GM23338 (cell line): ENCODE results near the gene MCTP1. TPM values are rescaled to one million over a fixed set of nuclear protein-coding genes. Genes with fewer than 3 reads are reported as not detected.
"Not testable (repeated sequence)": the region's sequence is repeated elsewhere in the genome, so short reads cannot be mapped to it uniquely, and the experiment has no call there.

Experiments used
- ATAC-seq: fragments of 200-7000 bp; cut with Tn5 transposase; 3 replicates; pipeline ENCODE4 v1.9.1; 2020
- DNase-seq: peaks from one replicate; pipeline ENCODE4 v3.0.0-alpha.2; 2015; ENCODE audit warnings: low spot score
- H2AFZ ChIP-seq: fragments of 200-600 bp; sonication (generic); 2 replicates; pipeline ENCODE4 v1.8.0; 2016; ENCODE audit warnings: antibody characterized with exemption, mild to moderate bottlenecking, moderate library complexity
- H3F3A ChIP-seq: fragments of 200-600 bp; sonication (generic); replicated peaks from 2 replicates; pipeline ENCODE4 v1.8.0; 2017; ENCODE audit warnings: antibody characterized with exemption, mixed run types, low read depth
- H3K27ac ChIP-seq: fragments of 200-600 bp; sonication (generic); 2 replicates; pipeline ENCODE4 v1.6.1; 2016; ENCODE audit warnings: low read depth
- H3K27me3 ChIP-seq: fragments of 200-600 bp; sonication (generic); 2 replicates; pipeline ENCODE4 v1.8.0; 2016; ENCODE audit warnings: mild to moderate bottlenecking, mixed run types, moderate library complexity; ENCODE audit not compliant: insufficient read depth
- H3K36me3 ChIP-seq: fragments of 200-600 bp; sonication (generic); 2 replicates; pipeline ENCODE4 v1.8.0; 2016; ENCODE audit warnings: mild to moderate bottlenecking; ENCODE audit not compliant: insufficient read depth
- H3K4me1 ChIP-seq: fragments of 200-600 bp; sonication (generic); 2 replicates; pipeline ENCODE4 v1.8.0; 2016; ENCODE audit warnings: mild to moderate bottlenecking, moderate library complexity; ENCODE audit not compliant: insufficient read depth
- H3K4me2 ChIP-seq: fragments of 200-600 bp; sonication (generic); 2 replicates; pipeline ENCODE4 v1.7.1; 2017; ENCODE audit warnings: mixed run types
- H3K4me3 ChIP-seq: fragments of 200-600 bp; sonication (generic); 2 replicates; pipeline ENCODE4 v1.6.1; 2016; ENCODE audit warnings: mixed run types
- H3K79me2 ChIP-seq: fragments of 200-600 bp; sonication (generic); replicated peaks from 2 replicates; pipeline ENCODE4 v1.8.0; 2017; ENCODE audit warnings: mild to moderate bottlenecking; ENCODE audit not compliant: insufficient read depth
- H3K9me2 ChIP-seq: fragments of 200-600 bp; sonication (generic); 2 replicates; pipeline ENCODE4 v1.8.0; 2017; ENCODE audit not compliant: insufficient read depth
- H4K20me1 ChIP-seq: fragments of 200-600 bp; sonication (generic); replicated peaks from 2 replicates; pipeline ENCODE4 v1.8.0; 2017; ENCODE audit warnings: mild to moderate bottlenecking; ENCODE audit not compliant: insufficient read depth
- H3K27ac Mint-ChIP-seq: 2 replicates; pipeline ENCODE4 v1.8.0; 2020; ENCODE audit warnings: inconsistent platforms, mild to moderate bottlenecking, moderate library complexity, mixed read lengths
- H3K27me3 Mint-ChIP-seq: 3 replicates; pipeline ENCODE4 v1.8.0; 2022; ENCODE audit warnings: low read depth, mild to moderate bottlenecking, moderate library complexity, mixed read lengths, inconsistent platforms; ENCODE audit not compliant: insufficient read depth, poor library complexity
- H3K36me3 Mint-ChIP-seq: 3 replicates; pipeline ENCODE4 v1.8.0; 2021; ENCODE audit warnings: low read depth, mild to moderate bottlenecking, inconsistent platforms, moderate library complexity, mixed read lengths
- H3K4me1 Mint-ChIP-seq: 3 replicates; pipeline ENCODE4 v1.8.0; 2020; ENCODE audit warnings: mild to moderate bottlenecking, inconsistent platforms, mixed read lengths
- H3K4me3 Mint-ChIP-seq: 3 replicates; pipeline ENCODE4 v1.8.0; 2021; ENCODE audit warnings: moderate library complexity, mild to moderate bottlenecking, inconsistent platforms, mixed read lengths
- H3K9me3 Mint-ChIP-seq: 3 replicates; pipeline ENCODE4 v1.8.0; 2020; ENCODE audit warnings: moderate library complexity, mild to moderate bottlenecking, inconsistent platforms, mixed read lengths
- CREB1 ChIP-seq: fragments of 250-450 bp; sonication (Bioruptor Pico); IDR thresholded peaks from 2 replicates; pipeline ENCODE4 v1.5.0; 2020; ENCODE audit warnings: low read depth, mild to moderate bottlenecking, moderate library complexity
- EZH2phosphoT487 ChIP-seq: fragments of 200-600 bp; sonication (generic); IDR thresholded peaks from one replicate; pipeline ENCODE4 v1.8.1; 2018; ENCODE audit warnings: antibody characterized with exemption; ENCODE audit not compliant: unreplicated experiment
- JUNB ChIP-seq: IDR thresholded peaks from one replicate; pipeline ENCODE4 v1.6.1; 2016; ENCODE audit warnings: antibody characterized with exemption; ENCODE audit not compliant: unreplicated experiment
- NANOG ChIP-seq: IDR thresholded peaks from 2 replicates; pipeline ENCODE4 v1.6.1; 2016; ENCODE audit warnings: antibody characterized with exemption, borderline replicate concordance
- POLR2AphosphoS5 ChIP-seq: IDR thresholded peaks from 2 replicates; pipeline ENCODE4 v1.6.1; 2016; ENCODE audit warnings: antibody characterized with exemption, low read depth
- STAT1 ChIP-seq: IDR thresholded peaks from one replicate; pipeline ENCODE4 v1.6.1; 2016; ENCODE audit warnings: antibody characterized with exemption; ENCODE audit not compliant: unreplicated experiment
- polyA plus RNA-seq: library from polyadenylated mRNA; unstranded; fragments of >200 nt; fragmentation: Nextera tagmentation; extraction: Ambion mirVana; gene quantifications from 2 replicates; pipeline ENCODE4 v1.2.1, GENCODE V29; 2016
- total RNA-seq: library from RNA; depleted of rRNA; stranded (reverse); fragments of >200 nt; shearing (Covaris generic); gene quantifications from 2 replicates; pipeline ENCODE4 v1.2.3, GENCODE V29; 2014
- TF ChIP-seq, protein P1 (sequence below): IDR thresholded peaks from one replicate; pipeline ENCODE4 v1.6.1; 2018; ENCODE audit warnings: antibody characterized with exemption; ENCODE audit not compliant: unreplicated experiment
- TF ChIP-seq, protein P2 (sequence below), 2 experiments: fragments of 200-600 bp in 1 of 2; sonication (generic) in 1 of 2; conservative IDR thresholded peaks; 2 replicates each; pipeline versions ENCODE4 v1.5.1 to v1.6.1; 2016 to 2017; ENCODE audit warnings: antibody characterized with exemption in 2 of 2, low read depth in 2 of 2, mild to moderate bottlenecking in 2 of 2, moderate library complexity in 1 of 2
- TF ChIP-seq, protein P3 (sequence below): fragments of 250-450 bp; sonication (Bioruptor Pico); IDR thresholded peaks from 2 replicates; pipeline ENCODE4 v1.5.0; 2020; ENCODE audit warnings: mild to moderate bottlenecking, moderate library complexity
- TF ChIP-seq, protein P4 (sequence below): IDR thresholded peaks from 2 replicates; pipeline ENCODE4 v1.6.1; 2016; ENCODE audit warnings: antibody characterized with exemption

The MCTP1 gene
- total and polyA plus RNA-seq, 2 experiments from 2014 or later = 3.7 to 4.2 TPM

DNA sequence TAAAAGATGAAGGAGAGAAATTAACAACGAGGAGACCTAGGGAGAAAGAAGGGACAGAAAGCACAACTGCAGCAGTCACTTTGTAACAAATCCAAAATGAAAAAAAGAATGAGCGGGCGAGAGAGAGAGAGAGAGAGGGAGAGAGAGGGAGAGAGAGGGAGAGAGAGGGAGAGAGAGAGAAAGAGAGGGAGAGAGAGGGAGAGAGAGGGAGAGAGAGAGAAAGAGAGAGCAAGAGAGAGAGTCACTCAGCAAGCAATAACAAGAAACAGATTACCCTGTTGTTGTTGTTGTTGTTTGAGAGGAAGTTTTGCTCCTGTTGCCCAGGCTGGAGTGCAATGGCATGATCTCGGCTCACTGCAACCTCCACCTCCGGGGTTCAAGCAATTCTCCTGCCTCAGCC lies 77.1 kb downstream of the MCTP1 start:
- H3K27me3 Mint-ChIP-seq, H3F3A ChIP-seq, H3K79me2 ChIP-seq, H3K27ac Mint-ChIP-seq, H3K4me1 ChIP-seq, DNase-seq, H4K20me1 ChIP-seq, H3K4me1 Mint-ChIP-seq, H3K4me2 ChIP-seq, H3K27me3 ChIP-seq, H2AFZ ChIP-seq, H3K4me3 ChIP-seq, ATAC-seq, H3K27ac ChIP-seq, H3K36me3 ChIP-seq, H3K9me2 ChIP-seq, H3K4me3 Mint-ChIP-seq: not testable (repeated sequence)
- peaks cover 11% of the 10 kb centered on the region for H3K9me3 Mint-ChIP-seq
- H3K36me3 Mint-ChIP-seq = peaks cover 11% of the 10 kb centered on the region; the same call in 2 of the 3 replicates

DNA sequence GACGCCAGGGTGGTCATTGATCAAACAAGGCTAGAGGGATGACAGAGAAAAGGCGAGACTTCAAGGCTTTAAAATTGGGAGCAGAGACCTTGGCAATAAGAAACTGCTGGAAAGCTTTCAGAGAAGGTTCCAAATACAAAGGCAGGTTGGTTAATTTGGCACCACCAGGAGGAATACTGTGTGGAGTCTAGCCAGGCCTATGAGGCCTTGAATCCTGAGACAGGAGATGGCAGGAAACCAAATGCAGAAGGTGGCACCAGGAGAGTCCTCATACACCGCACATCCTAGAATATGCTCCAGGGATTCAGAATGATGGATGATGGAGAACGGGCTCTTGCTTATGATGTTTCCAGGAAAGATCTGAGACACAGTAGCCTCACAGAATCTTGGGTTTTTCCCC lies 90.0 kb downstream of the MCTP1 start:
- no peaks in the 10 kb centered on the region for H3K9me2 ChIP-seq
- Mint-ChIP-seq H3K36me3 (no peaks in the 10 kb centered on the region; the same call in 2 of the 3 replicates), H3K9me3 (no peaks in the 10 kb centered on the region), H3K4me3 (no peak overlapping the region), H3K27ac (no peak overlapping the region), H3K4me1 (peaks cover 6% of the 10 kb centered on the region; the same call in 2 of the 3 replicates), H3K27me3 (no peaks in the 10 kb centered on the region)
- no peaks in the 10 kb centered on the region for H3K79me2 ChIP-seq
- ATAC-seq (no peak), DNase-seq (no peak)
- TF ChIP-seq, protein P1, sequence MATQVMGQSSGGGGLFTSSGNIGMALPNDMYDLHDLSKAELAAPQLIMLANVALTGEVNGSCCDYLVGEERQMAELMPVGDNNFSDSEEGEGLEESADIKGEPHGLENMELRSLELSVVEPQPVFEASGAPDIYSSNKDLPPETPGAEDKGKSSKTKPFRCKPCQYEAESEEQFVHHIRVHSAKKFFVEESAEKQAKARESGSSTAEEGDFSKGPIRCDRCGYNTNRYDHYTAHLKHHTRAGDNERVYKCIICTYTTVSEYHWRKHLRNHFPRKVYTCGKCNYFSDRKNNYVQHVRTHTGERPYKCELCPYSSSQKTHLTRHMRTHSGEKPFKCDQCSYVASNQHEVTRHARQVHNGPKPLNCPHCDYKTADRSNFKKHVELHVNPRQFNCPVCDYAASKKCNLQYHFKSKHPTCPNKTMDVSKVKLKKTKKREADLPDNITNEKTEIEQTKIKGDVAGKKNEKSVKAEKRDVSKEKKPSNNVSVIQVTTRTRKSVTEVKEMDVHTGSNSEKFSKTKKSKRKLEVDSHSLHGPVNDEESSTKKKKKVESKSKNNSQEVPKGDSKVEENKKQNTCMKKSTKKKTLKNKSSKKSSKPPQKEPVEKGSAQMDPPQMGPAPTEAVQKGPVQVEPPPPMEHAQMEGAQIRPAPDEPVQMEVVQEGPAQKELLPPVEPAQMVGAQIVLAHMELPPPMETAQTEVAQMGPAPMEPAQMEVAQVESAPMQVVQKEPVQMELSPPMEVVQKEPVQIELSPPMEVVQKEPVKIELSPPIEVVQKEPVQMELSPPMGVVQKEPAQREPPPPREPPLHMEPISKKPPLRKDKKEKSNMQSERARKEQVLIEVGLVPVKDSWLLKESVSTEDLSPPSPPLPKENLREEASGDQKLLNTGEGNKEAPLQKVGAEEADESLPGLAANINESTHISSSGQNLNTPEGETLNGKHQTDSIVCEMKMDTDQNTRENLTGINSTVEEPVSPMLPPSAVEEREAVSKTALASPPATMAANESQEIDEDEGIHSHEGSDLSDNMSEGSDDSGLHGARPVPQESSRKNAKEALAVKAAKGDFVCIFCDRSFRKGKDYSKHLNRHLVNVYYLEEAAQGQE = no peak
- TF ChIP-seq EZH2phosphoT487 (no peak), POLR2AphosphoS5 (no peak), CREB1 (CRISPR knock-in tag) (no peak), JUNB (no peak), NANOG (no peak), STAT1 (no peak)
- TF ChIP-seq, protein P2, sequence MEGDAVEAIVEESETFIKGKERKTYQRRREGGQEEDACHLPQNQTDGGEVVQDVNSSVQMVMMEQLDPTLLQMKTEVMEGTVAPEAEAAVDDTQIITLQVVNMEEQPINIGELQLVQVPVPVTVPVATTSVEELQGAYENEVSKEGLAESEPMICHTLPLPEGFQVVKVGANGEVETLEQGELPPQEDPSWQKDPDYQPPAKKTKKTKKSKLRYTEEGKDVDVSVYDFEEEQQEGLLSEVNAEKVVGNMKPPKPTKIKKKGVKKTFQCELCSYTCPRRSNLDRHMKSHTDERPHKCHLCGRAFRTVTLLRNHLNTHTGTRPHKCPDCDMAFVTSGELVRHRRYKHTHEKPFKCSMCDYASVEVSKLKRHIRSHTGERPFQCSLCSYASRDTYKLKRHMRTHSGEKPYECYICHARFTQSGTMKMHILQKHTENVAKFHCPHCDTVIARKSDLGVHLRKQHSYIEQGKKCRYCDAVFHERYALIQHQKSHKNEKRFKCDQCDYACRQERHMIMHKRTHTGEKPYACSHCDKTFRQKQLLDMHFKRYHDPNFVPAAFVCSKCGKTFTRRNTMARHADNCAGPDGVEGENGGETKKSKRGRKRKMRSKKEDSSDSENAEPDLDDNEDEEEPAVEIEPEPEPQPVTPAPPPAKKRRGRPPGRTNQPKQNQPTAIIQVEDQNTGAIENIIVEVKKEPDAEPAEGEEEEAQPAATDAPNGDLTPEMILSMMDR (conservative IDR thresholded peaks at IDR 0.05; ENCODE audit: low read depth in 2 of 2) = no peak
- TF ChIP-seq, protein P3, sequence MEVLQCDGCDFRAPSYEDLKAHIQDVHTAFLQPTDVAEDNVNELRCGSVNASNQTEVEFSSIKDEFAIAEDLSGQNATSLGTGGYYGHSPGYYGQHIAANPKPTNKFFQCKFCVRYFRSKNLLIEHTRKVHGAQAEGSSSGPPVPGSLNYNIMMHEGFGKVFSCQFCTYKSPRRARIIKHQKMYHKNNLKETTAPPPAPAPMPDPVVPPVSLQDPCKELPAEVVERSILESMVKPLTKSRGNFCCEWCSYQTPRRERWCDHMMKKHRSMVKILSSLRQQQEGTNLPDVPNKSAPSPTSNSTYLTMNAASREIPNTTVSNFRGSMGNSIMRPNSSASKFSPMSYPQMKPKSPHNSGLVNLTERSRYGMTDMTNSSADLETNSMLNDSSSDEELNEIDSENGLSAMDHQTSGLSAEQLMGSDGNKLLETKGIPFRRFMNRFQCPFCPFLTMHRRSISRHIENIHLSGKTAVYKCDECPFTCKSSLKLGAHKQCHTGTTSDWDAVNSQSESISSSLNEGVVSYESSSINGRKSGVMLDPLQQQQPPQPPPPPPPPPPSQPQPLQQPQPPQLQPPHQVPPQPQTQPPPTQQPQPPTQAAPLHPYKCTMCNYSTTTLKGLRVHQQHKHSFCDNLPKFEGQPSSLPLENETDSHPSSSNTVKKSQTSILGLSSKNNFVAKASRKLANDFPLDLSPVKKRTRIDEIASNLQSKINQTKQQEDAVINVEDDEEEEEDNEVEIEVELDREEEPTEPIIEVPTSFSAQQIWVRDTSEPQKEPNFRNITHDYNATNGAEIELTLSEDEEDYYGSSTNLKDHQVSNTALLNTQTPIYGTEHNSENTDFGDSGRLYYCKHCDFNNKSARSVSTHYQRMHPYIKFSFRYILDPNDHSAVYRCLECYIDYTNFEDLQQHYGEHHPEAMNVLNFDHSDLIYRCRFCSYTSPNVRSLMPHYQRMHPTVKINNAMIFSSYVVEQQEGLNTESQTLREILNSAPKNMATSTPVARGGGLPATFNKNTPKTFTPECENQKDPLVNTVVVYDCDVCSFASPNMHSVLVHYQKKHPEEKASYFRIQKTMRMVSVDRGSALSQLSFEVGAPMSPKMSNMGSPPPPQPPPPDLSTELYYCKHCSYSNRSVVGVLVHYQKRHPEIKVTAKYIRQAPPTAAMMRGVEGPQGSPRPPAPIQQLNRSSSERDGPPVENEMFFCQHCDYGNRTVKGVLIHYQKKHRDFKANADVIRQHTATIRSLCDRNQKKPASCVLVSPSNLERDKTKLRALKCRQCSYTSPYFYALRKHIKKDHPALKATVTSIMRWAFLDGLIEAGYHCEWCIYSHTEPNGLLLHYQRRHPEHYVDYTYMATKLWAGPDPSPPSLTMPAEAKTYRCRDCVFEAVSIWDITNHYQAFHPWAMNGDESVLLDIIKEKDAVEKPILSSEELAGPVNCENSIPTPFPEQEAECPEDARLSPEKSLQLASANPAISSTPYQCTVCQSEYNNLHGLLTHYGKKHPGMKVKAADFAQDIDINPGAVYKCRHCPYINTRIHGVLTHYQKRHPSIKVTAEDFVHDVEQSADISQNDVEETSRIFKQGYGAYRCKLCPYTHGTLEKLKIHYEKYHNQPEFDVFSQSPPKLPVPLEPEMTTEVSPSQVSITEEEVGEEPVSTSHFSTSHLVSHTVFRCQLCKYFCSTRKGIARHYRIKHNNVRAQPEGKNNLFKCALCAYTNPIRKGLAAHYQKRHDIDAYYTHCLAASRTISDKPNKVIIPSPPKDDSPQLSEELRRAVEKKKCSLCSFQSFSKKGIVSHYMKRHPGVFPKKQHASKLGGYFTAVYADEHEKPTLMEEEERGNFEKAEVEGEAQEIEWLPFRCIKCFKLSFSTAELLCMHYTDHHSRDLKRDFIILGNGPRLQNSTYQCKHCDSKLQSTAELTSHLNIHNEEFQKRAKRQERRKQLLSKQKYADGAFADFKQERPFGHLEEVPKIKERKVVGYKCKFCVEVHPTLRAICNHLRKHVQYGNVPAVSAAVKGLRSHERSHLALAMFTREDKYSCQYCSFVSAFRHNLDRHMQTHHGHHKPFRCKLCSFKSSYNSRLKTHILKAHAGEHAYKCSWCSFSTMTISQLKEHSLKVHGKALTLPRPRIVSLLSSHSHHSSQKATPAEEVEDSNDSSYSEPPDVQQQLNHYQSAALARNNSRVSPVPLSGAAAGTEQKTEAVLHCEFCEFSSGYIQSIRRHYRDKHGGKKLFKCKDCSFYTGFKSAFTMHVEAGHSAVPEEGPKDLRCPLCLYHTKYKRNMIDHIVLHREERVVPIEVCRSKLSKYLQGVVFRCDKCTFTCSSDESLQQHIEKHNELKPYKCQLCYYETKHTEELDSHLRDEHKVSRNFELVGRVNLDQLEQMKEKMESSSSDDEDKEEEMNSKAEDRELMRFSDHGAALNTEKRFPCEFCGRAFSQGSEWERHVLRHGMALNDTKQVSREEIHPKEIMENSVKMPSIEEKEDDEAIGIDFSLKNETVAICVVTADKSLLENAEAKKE (CRISPR knock-in tag) = no peak
- TF ChIP-seq, protein P4, sequence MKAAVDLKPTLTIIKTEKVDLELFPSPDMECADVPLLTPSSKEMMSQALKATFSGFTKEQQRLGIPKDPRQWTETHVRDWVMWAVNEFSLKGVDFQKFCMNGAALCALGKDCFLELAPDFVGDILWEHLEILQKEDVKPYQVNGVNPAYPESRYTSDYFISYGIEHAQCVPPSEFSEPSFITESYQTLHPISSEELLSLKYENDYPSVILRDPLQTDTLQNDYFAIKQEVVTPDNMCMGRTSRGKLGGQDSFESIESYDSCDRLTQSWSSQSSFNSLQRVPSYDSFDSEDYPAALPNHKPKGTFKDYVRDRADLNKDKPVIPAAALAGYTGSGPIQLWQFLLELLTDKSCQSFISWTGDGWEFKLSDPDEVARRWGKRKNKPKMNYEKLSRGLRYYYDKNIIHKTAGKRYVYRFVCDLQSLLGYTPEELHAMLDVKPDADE = no peak
- no peak overlapping the region for H2AFZ ChIP-seq
- no peak overlapping the region for H3K4me3 ChIP-seq
- no peaks in the 10 kb centered on the region for H3F3A ChIP-seq
- no peaks in the 10 kb centered on the region for H4K20me1 ChIP-seq
- H3K36me3 ChIP-seq = no peaks in the 10 kb centered on the region
- H3K27ac ChIP-seq = no peak overlapping the region
- peaks cover 14% of the 10 kb centered on the region for H3K4me1 ChIP-seq
- H3K27me3 ChIP-seq = no peaks in the 10 kb centered on the region
- no peak overlapping the region for H3K4me2 ChIP-seq
